HG03342 (cell line): ENCODE data around the gene NRF1.

Experiments
- ATAC-seq: cut with Tn5 transposase; IDR thresholded peaks from one replicate; pipeline ENCODE4 v1.9.1; 2021; ENCODE audit warnings: mild to moderate bottlenecking, moderate library complexity; ENCODE audit not compliant: unreplicated experiment

The NRF1 gene

GRCh38 chr7:129769400-129769774, 157.9 kb downstream of the NRF1 start:
- ATAC-seq, result no peak

- no peak for ATAC-seq
Measured at GRCh38 chr7:129769866-129770808, 158.6 kb downstream of the NRF1 start.

GRCh38 chr7:129771201-129771927, 159.8 kb downstream of the NRF1 start:
- no peak for ATAC-seq

- no peak for ATAC-seq
Measured at GRCh38 chr7:129771928-129772479, 160.5 kb downstream of the NRF1 start.

- no peak for ATAC-seq
Measured at GRCh38 chr7:129772646-129773280, 161.2 kb downstream of the NRF1 start.

- no peak for ATAC-seq
Measured at GRCh38 chr7:129773328-129773731, 161.8 kb downstream of the NRF1 start.

GRCh38 chr7:129773871-129774270, 162.4 kb downstream of the NRF1 start:
- ATAC-seq, result no peak

GRCh38 chr7:129774359-129774758, 162.8 kb downstream of the NRF1 start:
- ATAC-seq, result no peak

- no peak for ATAC-seq
Measured at GRCh38 chr7:129774871-129775694, 163.6 kb downstream of the NRF1 start.

GRCh38 chr7:129775695-129776361, 164.3 kb downstream of the NRF1 start:
- no peak for ATAC-seq

GRCh38 chr7:129776362-129776722, 164.8 kb downstream of the NRF1 start:
- no peak for ATAC-seq

- no peak for ATAC-seq
Measured at GRCh38 chr7:129777195-129777844, 165.8 kb downstream of the NRF1 start.

GRCh38 chr7:129777993-129778769, 166.7 kb downstream of the NRF1 start:
- no peak for ATAC-seq

GRCh38 chr7:129778770-129779601, 167.5 kb downstream of the NRF1 start:
- peak; percentile 10 for ATAC-seq

- ATAC-seq, result peak; percentile 44
Measured at GRCh38 chr7:129779602-129780256, 168.2 kb downstream of the NRF1 start.

- ATAC-seq, result peak; percentile 42
Measured at GRCh38 chr7:129780257-129780973, 168.9 kb downstream of the NRF1 start.
